HL-60/S4 treated with retinoic acid at 250 ng/mL for 4 days and 3 days (cell line): Measurements from ENCODE around the gene PCDH19.

Experiments used
- in situ Hi-C: fragments of 300-500 bp; cut with MboI; formaldehyde crosslinking; loops from 2 replicates; pipeline ENCODE4 v1.7.0; 2022; ENCODE audit warnings: low sequenced_read_pairs

Gene PCDH19

DNA sequence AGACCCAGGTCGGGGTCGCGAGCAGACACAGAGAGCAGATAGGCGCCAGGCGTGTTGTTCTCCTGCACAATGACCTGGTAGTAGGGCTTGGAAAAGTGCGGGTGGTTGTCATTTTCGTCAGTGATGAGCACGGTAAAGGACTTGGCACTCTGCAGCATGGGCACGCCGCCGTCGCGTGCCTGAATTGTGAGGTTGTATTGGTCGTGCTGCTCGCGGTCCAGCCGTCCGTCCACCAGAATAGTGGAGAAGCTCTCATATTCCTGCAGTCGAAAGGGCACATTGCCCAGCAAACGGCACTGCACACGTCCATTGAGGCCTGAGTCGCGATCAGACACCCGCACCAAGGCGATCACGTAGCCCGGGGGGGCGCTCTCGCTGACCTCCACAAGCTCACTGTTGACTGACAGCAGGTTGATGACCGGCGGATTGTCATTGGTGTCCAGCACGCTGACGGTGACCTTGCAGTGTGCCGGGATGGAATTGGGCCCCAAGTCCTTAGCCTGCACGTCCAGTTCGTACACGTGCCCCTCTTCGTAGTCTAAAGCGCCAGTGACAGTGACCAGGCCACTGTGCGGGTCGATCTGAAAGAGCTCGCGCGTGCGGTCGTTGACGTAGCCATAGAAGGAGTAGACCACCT lies 2.8 kb downstream of the PCDH19 start:
- in situ Hi-C loops, result no loop called here

DNA sequence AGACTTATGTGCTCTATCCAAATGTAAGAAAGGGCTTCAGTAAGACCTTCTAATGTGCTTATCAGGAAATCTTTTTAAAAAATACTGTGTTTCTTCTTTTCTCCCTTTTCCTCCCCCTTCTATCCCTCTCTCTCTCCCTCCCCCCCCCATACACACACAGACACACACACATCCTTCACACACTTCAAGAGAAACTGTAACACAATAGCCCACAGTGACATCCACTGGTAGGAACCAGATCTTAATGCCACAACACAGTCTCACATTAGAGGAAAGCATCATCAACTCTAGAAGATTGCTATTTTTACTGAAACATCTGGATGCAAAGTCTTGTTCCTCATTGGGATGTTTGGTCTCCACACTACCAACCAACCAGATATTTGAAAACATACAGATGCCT lies 4.6 kb downstream of the PCDH19 start:
- in situ Hi-C loops, result no loop called here

DNA sequence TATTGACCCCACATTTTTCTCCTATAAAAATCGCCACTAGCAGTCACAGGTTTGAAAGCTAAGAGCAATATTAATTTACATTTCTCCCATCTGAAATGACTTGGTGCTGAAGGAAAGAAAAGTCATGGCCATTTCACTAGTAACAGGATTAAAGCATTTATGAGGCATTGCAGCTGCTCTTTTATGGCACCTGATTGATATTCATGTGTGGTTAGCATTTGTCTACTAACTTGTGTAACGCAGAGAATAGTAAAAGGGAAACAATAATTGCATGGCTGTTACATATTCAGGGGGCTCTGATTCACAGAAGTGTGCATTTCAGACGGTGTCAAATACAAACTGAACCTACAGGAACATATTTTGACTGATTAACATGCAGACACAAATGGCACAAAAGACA lies 5.2 kb downstream of the PCDH19 start:
- in situ Hi-C loops, result no loop called here

- in situ Hi-C loops, result no loop called here
Observed at GRCh38 chrX:100395781-100396180, 14.3 kb downstream of the PCDH19 start.

DNA sequence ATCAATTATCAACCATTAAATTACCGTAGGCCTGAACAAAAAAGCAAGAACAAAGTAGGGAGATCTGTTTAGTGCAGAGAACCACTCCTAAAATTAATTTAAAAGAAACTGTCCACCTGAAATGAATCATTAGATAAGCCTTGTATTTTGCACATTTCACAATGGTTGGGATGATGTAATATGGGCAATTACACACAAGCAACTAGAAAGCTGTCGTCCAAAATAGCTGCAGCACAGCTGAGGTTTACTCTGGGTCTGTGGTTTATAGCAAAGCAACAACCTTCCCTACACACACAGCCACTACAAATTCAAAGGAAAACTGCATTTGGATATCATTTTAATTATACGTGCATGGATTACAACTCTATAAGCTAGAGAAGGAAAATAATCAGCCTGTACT lies 28.5 kb downstream of the PCDH19 start:
- in situ Hi-C loops, result no loop called here

- in situ Hi-C loops, result no loop called here
Observed at GRCh38 chrX:100379388-100379986, 30.6 kb downstream of the PCDH19 start.

DNA sequence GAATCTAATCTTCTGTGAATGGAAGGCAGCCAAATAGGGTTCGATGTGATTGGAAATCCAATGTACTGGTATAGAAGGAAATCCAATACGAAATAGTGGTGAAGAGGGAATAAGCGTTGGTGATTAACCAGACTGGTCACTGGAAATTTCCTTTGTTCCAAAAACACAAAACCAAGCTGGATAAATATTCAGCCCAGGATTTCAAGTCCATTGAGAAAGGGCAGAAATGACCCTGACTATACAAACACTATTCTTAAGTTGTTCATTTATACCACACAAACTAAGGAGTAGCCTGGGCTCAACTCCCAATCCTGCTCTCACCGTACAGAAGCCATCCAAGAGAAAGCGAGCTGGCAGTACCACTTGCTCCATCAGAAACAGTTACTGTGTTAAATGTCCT lies 32.2 kb downstream of the PCDH19 start:
- in situ Hi-C loops, result no loop called here

- in situ Hi-C loops, result no loop called here
Observed at GRCh38 chrX:100376576-100376975, 33.5 kb downstream of the PCDH19 start.

DNA sequence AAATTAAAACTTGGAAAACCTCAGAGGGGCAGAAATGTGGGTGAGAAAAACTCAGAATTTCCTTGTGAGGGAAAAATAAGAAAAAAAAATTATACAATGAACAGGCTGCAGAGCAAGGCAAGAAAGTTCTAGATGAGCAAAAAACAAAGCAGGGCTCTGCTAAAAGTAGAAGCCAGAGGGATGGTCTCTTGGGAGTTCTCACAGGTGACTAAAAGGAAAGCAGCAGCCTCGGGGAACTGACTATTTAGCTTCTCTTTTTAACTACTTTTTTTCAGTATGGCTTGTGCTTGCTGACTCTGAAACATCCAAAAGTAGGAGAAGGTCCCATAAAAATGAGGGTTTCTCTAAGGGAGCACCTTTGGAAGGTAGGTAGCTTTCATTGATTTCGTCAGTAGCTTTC lies 36.4 kb downstream of the PCDH19 start:
- in situ Hi-C loops, result no loop called here

- in situ Hi-C loops, result no loop called here
Observed at GRCh38 chrX:100368167-100368566, 41.9 kb downstream of the PCDH19 start.

DNA sequence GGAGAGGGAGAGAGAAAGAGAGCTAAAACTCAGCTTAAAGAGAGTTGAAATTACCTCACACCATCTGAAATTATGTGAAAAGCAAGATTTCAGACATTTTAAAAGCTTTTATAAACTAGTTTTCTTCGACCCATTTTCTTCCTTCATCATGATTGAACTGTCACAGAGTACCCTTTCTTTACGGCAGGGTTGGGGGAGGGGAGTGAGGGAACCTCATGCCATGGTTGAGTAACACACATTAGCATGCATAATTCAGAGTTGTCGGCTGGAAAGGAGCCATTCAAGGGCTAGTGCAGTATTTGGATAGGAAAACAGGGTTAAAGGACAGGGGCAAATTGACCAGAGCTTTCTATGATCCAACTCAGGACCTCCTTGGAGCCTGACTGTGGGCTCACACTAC lies 46.2 kb downstream of the PCDH19 start:
- in situ Hi-C loops, result no loop called here

- in situ Hi-C loops, result no loop called here
Observed at GRCh38 chrX:100358766-100359165, 51.3 kb downstream of the PCDH19 start.

- in situ Hi-C loops, result no loop called here
Observed at GRCh38 chrX:100356351-100356896, 53.6 kb downstream of the PCDH19 start.

- in situ Hi-C loops, result no loop called here
Observed at GRCh38 chrX:100355680-100356079, 54.4 kb downstream of the PCDH19 start.

DNA sequence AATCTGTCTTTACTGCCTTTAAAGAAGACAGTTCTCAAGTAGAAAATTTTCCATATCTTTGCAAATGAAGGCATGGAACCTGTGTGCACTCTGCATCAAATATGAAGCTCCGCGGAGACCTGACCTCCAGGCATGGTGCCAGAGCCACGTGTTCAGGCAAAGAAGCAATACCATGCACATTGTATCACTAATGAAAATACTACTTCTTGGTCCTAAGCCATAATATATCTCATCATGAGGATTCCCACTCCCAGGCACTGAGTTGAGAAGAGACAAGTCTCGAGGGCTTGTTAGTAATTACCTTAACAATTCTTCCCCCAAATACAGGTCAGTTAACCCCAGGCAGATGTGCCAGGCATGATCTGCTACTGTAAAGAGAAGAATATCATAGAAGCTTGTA lies 56.7 kb downstream of the PCDH19 start:
- in situ Hi-C loops, result no loop called here

DNA sequence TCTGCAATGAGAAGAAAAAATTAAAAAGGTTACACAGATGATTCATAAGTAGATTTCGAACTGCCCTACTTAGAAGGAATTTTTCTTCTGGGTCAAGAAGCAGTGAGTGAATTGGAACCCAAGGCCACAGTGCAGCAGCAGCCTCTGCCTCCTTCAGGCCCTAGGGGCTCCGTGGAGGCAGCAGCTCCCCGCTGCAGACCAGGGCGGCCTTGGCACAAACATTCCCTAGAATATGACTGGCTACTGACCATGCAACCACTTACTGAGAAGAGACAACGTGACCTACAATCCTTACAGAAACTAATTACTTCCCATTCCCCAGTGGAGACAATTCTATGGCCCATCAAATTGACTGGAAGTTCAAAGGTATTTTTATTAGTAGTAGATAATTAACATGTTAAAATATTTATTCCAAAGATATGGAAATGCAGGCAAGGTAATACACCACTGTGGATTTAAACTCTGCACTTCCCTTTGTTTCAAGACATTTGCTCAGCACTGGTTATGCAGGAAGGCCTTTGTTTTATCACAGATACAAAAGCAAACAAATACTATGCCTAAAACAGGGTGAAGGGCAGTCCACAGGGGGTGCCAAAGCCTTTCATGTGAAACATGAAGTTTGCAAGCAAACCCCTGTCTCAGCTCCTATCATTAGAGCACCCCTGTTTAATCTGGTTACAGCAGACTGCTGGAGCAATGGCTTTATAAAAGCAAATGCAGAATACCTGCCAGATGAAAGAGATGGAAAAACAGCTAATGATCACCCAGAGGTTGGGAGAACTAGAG lies 59.2 kb downstream of the PCDH19 start:
- in situ Hi-C loops, result no loop called here

- in situ Hi-C loops, result no loop called here
Observed at GRCh38 chrX:100349391-100349790, 60.7 kb downstream of the PCDH19 start.

GRCh38 chrX:100341142-100341510 lies 68.9 kb downstream of the PCDH19 start:
- in situ Hi-C loops, result no loop called here

GRCh38 chrX:100340491-100341141 lies 69.5 kb downstream of the PCDH19 start:
- in situ Hi-C loops, result no loop called here

- in situ Hi-C loops, result no loop called here
Observed at GRCh38 chrX:100328351-100328750, 81.7 kb downstream of the PCDH19 start.

DNA sequence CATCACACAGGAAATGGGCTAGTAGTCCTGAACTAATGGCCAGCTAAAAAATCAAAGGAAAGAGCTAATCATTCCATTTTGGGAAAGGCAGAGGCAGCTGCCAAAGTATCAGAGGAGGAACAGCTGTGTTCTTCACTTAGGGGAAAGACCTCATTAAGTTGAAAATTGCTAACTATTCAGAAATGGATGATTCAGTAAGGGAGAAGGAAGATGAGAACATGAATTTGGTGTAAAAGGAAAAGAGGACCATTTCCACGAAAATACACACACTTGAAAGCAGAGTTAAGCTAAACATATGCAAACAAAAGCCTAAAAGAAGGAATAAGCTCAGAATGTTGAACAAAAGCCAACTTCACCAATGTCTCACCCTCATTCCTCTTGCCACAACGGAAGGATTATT lies 90.4 kb downstream of the PCDH19 start:
- in situ Hi-C loops, result no loop called here

GRCh38 chrX:100316987-100317386 lies 93.1 kb downstream of the PCDH19 start:
- in situ Hi-C loops, result no loop called here
